Endometrial microvascular endothelial cells (primary cell): Measurements from ENCODE around the gene ZNF513. TPM values are rescaled to one million over a fixed set of nuclear protein-coding genes. Genes with fewer than 3 reads are reported as not detected.
"Not testable (repeated sequence)": the region's sequence is repeated elsewhere in the genome, so short reads cannot be mapped to it uniquely, and the experiment has no call there.

Experiments
- in situ Hi-C: cut with HindIII; loops from 2 replicates; pipeline ENCODE4 v1.10.0; 2017; ENCODE audit warnings: low sequenced_read_pairs, low pct_unique_long_range_greater_than_20kb; ENCODE audit errors: inconsistent ontology term
- total RNA-seq: library from RNA; depleted of rRNA; stranded (reverse); fragments of >200 nt; gene quantifications from one replicate; pipeline ENCODE4 v1.2.3, GENCODE V29; 2015; ENCODE audit errors: inconsistent ontology term

The ZNF513 gene
- total RNA-seq, 1 donor from 2014 or later: 4.4 TPM

DNA sequence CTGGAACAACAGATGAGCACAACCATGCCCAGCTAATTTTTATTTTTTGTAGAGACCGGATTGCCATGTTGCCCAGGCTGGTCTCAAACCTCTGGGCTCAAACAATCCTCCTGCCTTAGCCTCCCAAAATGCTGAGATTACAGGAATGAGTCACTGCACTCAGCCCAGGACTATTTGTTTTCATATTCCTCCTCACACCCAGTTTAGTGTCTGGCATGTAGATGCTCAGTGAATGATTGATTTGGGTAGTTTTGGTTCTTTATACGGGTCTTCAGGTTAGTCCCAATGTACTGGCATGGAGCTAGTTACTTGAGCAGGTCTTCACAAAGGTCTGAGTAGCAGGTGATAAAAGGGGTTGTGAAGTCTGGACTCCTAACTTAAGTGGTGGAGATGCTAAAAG, 16.6 kb downstream of the ZNF513 start:
- in situ Hi-C loops: no loop called here

DNA sequence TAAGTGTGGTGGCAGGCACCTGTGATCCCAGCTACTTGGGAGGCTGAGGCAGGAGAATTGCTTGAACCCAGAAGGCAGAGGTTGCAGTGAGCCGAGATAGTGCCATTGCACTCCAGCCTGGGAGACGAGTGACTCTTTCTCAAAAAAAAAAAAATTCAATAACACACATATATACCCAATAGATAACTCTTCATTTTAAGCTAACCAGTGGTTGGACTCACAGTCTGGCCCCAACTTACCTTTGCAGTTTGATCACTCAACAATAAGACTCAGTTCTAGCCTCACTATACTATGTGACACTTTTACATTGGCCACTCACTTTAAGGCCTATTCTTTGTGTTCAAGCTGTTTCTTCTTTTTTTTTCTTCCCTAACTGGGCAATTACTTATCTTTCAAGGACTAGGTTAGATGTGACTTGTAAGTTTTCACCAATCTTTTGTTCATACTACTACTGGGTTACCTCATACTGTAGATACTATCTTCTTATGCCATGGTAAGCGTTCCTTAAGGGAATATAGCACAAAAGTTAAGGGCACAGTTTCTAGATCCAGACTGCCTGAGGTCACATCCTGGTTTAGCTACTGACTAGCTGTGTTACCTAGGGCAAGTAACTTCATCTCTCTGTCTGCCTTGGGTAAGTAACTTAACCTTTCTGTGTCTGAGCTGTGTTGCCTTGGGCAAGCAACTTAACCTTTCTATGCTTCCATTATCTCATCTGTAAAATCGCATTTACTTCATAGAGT, 17.7 kb downstream of the ZNF513 start:
- in situ Hi-C loops: no loop called here

GRCh38 chr2:27356382-27357181, 24.0 kb downstream of the ZNF513 start, which contains the start of gene GTF3C2:
Gene GTF3C2, minus strand, starts transcription at chr2:27356764. Its CDS starts 13,210 bp downstream, at chr2:27343554.
- in situ Hi-C loops: no loop called here

GRCh38 chr2:27356056-27356381, 24.5 kb downstream of the ZNF513 start:
- in situ Hi-C loops: no loop called here

GRCh38 chr2:27354597-27354927, 26.0 kb downstream of the ZNF513 start:
- in situ Hi-C loops: no loop called here

- in situ Hi-C loops: no loop called here
These were observed 26.6 kb downstream of the ZNF513 start for GRCh38 chr2:27353762-27354596.

- in situ Hi-C loops: not testable (repeated sequence)
These were observed 27.2 kb downstream of the ZNF513 start for GRCh38 chr2:27353386-27353761.

- in situ Hi-C loops: no loop called here
These were observed 28.5 kb downstream of the ZNF513 start for GRCh38 chr2:27351802-27352598.

DNA sequence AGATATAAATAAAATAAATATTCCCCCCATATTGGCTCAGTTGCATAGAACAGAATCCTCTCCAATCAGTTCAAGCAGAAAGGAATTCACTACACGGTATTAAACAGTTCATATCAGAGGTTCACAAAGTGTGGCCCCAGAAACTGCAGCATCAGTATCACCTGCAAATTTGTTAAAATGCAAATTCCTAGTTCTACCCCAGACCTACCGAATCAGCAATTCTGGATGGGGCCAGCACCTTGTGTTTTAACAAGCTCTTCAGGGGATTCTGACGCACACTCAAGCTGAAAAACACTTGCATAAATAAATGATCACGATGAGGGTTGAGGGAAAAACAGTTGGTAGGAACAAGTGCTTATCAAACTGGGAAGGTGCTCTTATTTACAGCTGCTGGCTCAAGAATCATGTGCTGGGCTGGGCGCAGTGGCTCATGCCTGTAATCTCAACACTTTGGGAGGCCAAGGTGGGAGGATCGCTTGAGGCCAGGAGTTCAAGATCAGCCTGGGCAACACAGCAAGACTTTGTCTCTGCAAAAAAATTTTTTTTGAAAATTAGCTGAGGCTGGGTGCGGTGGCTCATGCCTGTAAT, 30.3 kb downstream of the ZNF513 start:
- in situ Hi-C loops: no loop called here

DNA sequence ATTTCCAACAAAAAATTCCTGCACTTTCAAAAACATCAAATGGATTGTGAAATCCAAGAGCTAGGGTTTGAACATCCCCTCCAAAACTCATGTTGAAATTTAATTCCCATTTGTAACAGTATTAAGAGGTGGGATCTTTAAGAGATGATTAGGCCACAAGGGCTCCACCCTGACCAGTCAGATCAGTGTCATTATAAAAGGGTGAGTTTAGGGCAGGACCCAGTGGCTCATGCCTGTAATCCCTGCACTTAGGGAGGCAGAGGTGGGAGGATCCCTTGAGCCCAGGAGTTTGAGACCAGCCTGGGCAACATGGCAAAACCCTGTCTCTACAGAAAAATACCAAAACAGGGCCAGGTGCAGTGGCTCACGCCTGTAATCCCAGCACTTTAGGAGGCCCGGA, 32.9 kb downstream of the ZNF513 start:
- in situ Hi-C loops: no loop called here

DNA sequence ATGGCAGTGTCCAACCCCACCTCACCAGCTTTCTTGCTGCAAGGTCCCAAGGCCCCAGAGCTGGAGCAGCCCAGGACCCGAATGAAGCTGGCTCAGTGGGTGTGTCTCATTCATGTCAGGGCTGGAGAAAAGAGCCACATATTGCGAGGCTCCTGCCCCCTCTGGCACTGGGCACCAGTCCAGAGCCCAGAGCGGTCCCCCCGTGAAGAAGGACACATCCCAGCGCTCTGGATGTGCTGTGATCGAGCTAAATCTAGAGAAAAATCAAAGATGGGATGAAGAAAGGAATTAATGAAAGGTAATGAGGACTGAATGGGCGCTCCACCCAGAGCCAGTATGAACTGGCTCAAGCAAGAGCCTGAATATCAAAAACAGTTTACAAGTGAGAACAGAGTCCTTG, 44.4 kb downstream of the ZNF513 start:
- in situ Hi-C loops: no loop called here

- in situ Hi-C loops: no loop called here
These were observed 45.2 kb downstream of the ZNF513 start for GRCh38 chr2:27335311-27335710.

Other genes starting within 250 kb of the ZNF513 start
- 59.5 TPM for gene PREB, start 246.1 kb downstream of the ZNF513 start, total RNA-seq
- gene PRR30, start 241.3 kb downstream of the ZNF513 start, total RNA-seq: not detected
- not detected for gene TCF23, start 231.7 kb downstream of the ZNF513 start, total RNA-seq
- gene ATRAID, start 168.7 kb downstream of the ZNF513 start, total RNA-seq: 134 TPM
- 80.6 TPM for gene SLC5A6, start 168.5 kb downstream of the ZNF513 start, total RNA-seq
- gene CAD, start 163.4 kb downstream of the ZNF513 start, total RNA-seq: 82.7 TPM
- gene SLC30A3, start 117.7 kb downstream of the ZNF513 start, total RNA-seq: 8.2 TPM
- not detected for gene DNAJC5G, start 105.3 kb downstream of the ZNF513 start, total RNA-seq
- 0.56 TPM for gene TRIM54, start 98.3 kb downstream of the ZNF513 start, total RNA-seq
- not detected for gene UCN, start 72.3 kb downstream of the ZNF513 start, total RNA-seq
- 115 TPM for gene MPV17, start 57.6 kb downstream of the ZNF513 start, total RNA-seq
- 43.2 TPM for gene GTF3C2, start 24.0 kb downstream of the ZNF513 start, total RNA-seq
- gene EIF2B4, start 10.4 kb downstream of the ZNF513 start, total RNA-seq: 63.6 TPM
- 163 TPM for gene SNX17, start 10.1 kb downstream of the ZNF513 start, total RNA-seq
- 156 TPM for gene PPM1G, start 28.9 kb upstream of the ZNF513 start, total RNA-seq
- 111 TPM for gene NRBP1, start 47.9 kb upstream of the ZNF513 start, total RNA-seq
- gene KRTCAP3, start 61.6 kb upstream of the ZNF513 start, total RNA-seq: not detected
- gene IFT172, start 109.0 kb upstream of the ZNF513 start, total RNA-seq: 26.6 TPM
- 24.8 TPM for gene FNDC4, start 114.5 kb upstream of the ZNF513 start, total RNA-seq
- 2.6 TPM for gene GCKR, start 116.1 kb upstream of the ZNF513 start, total RNA-seq
- gene ZNF512, start 202.3 kb upstream of the ZNF513 start, total RNA-seq: 70.3 TPM
- 1.4 TPM for gene CCDC121, start 248.3 kb upstream of the ZNF513 start, total RNA-seq
- 43.9 TPM for gene GPN1, start 248.3 kb upstream of the ZNF513 start, total RNA-seq